ENCODE measurements around the gene C1orf21. TPM values are rescaled to one million over a fixed set of nuclear protein-coding genes. Genes with fewer than 3 reads are reported as not detected.
"Not testable (repeated sequence)": the region's sequence is repeated elsewhere in the genome, so short reads cannot be mapped to it uniquely, and the experiment has no call there.

C1orf21 gene
- total RNA-seq, 2 experiments from 2014 or later: 2.7 to 4.1 TPM

- H3K9me3 Mint-ChIP-seq: no peaks in the 10 kb centered on the region
Measured at GRCh38 chr1:184597650-184598357, 211.0 kb downstream of the C1orf21 start.

GRCh38 chr1:184598403-184599193 is 211.8 kb downstream of the C1orf21 start:
- Mint-ChIP-seq H3K27me3 (no peaks in the 10 kb centered on the region), H3K4me1 (no peaks in the 10 kb centered on the region), H3K27ac (no peak overlapping the region), H3K4me3 (no peak overlapping the region), H3K9me3 (no peaks in the 10 kb centered on the region), H3K36me3 (no peaks in the 10 kb centered on the region)
- no peak for DNase-seq

More at GRCh38 chr1:184597650-184598357, 211.0 kb downstream of the C1orf21 start:
- Mint-ChIP-seq H3K4me1 (no peaks in the 10 kb centered on the region), H3K4me3 (no peak overlapping the region), H3K27ac (no peak overlapping the region), H3K36me3 (no peaks in the 10 kb centered on the region), H3K27me3 (no peaks in the 10 kb centered on the region)
- DNase-seq: no peak

GRCh38 chr1:184604152-184604900 is 217.5 kb downstream of the C1orf21 start:
- Mint-ChIP-seq H3K4me3 (no peak overlapping the region), H3K4me1 (no peaks in the 10 kb centered on the region), H3K9me3 (no peaks in the 10 kb centered on the region), H3K27ac (no peak overlapping the region), H3K27me3 (no peaks in the 10 kb centered on the region), H3K36me3 (no peaks in the 10 kb centered on the region)
- no peak for DNase-seq

- no peak for DNase-seq
- Mint-ChIP-seq H3K4me3 (no peak overlapping the region), H3K36me3 (no peaks in the 10 kb centered on the region), H3K4me1 (no peaks in the 10 kb centered on the region), H3K9me3 (no peaks in the 10 kb centered on the region), H3K27me3 (no peaks in the 10 kb centered on the region), H3K27ac (no peak overlapping the region)
Measured at GRCh38 chr1:184605941-184606340, 219.1 kb downstream of the C1orf21 start.

DNA sequence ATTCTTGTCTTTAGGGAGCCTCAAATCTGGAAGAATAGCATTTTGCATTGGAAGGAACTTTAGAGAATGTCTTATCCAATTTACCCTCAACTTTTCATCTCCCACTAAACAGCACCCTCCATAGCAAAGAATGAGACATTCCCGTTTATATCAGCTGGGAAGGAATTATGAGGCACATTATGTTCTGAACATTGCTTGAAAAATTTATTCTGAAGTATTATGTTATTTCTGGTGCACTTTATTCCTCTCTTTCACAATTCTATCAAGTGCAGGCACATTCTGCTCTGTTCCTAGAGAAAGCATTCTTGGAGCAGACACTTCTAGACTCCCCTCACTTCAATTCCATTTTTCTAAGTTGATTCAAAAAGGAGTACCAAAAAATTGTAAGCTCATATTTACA is 220.0 kb downstream of the C1orf21 start:
- no peaks in the 10 kb centered on the region for H3K36me3 Mint-ChIP-seq
- H3K4me3 Mint-ChIP-seq: no peak overlapping the region
- no peaks in the 10 kb centered on the region for H3K4me1 Mint-ChIP-seq
- no peak for DNase-seq
- no peak overlapping the region for H3K27ac Mint-ChIP-seq
- no peaks in the 10 kb centered on the region for H3K9me3 Mint-ChIP-seq
- H3K27me3 Mint-ChIP-seq: no peaks in the 10 kb centered on the region

GRCh38 chr1:184608581-184608980 is 221.8 kb downstream of the C1orf21 start:
- Mint-ChIP-seq H3K36me3 (no peaks in the 10 kb centered on the region), H3K9me3 (no peaks in the 10 kb centered on the region), H3K4me1 (no peaks in the 10 kb centered on the region), H3K4me3 (no peak overlapping the region), H3K27me3 (no peaks in the 10 kb centered on the region), H3K27ac (no peak overlapping the region)
- no peak for DNase-seq

- Mint-ChIP-seq H3K4me3 (no peak overlapping the region), H3K36me3 (no peaks in the 10 kb centered on the region), H3K9me3 (no peaks in the 10 kb centered on the region), H3K27me3 (no peaks in the 10 kb centered on the region), H3K27ac (no peak overlapping the region), H3K4me1 (no peaks in the 10 kb centered on the region)
- no peak for DNase-seq
Measured at GRCh38 chr1:184608990-184609389, 222.2 kb downstream of the C1orf21 start.

DNA sequence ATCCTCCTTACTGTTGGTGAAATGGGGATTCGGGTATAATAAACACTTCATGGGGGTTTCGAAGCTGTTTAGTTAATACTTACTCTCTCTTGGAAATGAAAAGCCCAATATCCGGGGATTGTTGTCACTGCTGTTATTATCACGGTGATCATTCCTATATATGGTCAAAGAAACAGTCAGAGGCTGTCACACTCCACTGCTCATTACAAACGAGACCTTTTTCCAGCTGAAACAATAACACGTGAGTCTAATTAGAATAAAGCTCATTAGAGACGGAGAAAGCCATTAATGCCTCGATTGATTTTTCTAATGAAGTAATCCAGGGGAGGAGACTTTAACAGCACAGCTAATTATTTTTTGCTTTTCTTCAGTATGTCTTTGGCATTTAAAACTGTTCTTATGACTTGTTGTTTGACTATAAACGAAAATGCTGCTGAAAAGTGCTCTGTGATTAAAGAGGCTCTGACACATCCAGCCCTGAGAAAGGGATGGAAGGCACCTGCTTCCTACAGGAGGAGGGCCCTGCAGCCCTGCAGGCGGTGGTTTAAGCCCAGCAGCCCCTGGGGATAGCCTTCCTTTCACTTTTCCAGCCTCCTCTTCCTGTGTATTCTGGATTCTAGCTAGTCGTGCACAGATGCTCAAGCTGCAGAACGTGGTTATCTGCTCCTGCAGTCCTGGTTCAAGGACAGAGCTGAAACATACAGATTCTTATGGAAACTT is 224.2 kb downstream of the C1orf21 start:
- no peaks in the 10 kb centered on the region for H3K36me3 Mint-ChIP-seq
- H3K9me3 Mint-ChIP-seq: no peaks in the 10 kb centered on the region
- no peaks in the 10 kb centered on the region for H3K27me3 Mint-ChIP-seq
- no peak for DNase-seq
- H3K4me1 Mint-ChIP-seq: no peaks in the 10 kb centered on the region
- no peak overlapping the region for H3K27ac Mint-ChIP-seq
- no peak overlapping the region for H3K4me3 Mint-ChIP-seq

DNA sequence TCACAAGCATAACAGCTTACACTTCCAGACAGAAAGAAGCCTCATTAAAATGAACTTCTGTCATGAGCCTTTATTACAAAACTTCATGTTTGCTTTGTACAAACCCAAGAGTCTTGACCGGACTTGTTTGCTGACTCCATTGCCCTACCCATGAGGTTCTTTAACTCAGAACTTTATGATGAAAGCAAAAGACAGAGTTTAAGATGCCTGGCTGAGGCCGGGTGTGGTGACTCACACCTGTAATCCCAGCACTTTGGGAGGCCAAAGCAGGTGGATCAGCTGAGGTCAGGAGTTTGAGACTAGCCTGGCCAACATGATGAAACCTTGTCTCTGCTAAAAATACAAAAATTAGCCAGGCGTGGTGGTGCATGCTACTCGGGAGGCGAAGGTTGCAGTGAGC is 225.4 kb downstream of the C1orf21 start:
- H3K27ac Mint-ChIP-seq, H3K9me3 Mint-ChIP-seq, H3K4me3 Mint-ChIP-seq, H3K36me3 Mint-ChIP-seq, DNase-seq, H3K4me1 Mint-ChIP-seq, H3K27me3 Mint-ChIP-seq: not testable (repeated sequence)

GRCh38 chr1:184614667-184615066 is 227.8 kb downstream of the C1orf21 start:
- Mint-ChIP-seq H3K9me3 (no peaks in the 10 kb centered on the region), H3K4me1 (no peaks in the 10 kb centered on the region), H3K4me3 (no peak overlapping the region), H3K36me3 (no peaks in the 10 kb centered on the region), H3K27me3 (no peaks in the 10 kb centered on the region), H3K27ac (no peak overlapping the region)
- DNase-seq: no peak

- H3K36me3 Mint-ChIP-seq: no peaks in the 10 kb centered on the region
- H3K27ac Mint-ChIP-seq: no peak overlapping the region
- no peaks in the 10 kb centered on the region for H3K9me3 Mint-ChIP-seq
- no peak overlapping the region for H3K4me3 Mint-ChIP-seq
- no peak for DNase-seq
- no peaks in the 10 kb centered on the region for H3K4me1 Mint-ChIP-seq
- no peaks in the 10 kb centered on the region for H3K27me3 Mint-ChIP-seq
Measured at GRCh38 chr1:184615301-184615700, 228.5 kb downstream of the C1orf21 start.

GRCh38 chr1:184616504-184616903 is 229.7 kb downstream of the C1orf21 start:
- H3K9me3 Mint-ChIP-seq: no peaks in the 10 kb centered on the region
- no peak overlapping the region for H3K27ac Mint-ChIP-seq
- H3K27me3 Mint-ChIP-seq: no peaks in the 10 kb centered on the region
- H3K36me3 Mint-ChIP-seq: no peaks in the 10 kb centered on the region
- H3K4me1 Mint-ChIP-seq: no peaks in the 10 kb centered on the region
- DNase-seq: no peak
- H3K4me3 Mint-ChIP-seq: no peak overlapping the region

DNA sequence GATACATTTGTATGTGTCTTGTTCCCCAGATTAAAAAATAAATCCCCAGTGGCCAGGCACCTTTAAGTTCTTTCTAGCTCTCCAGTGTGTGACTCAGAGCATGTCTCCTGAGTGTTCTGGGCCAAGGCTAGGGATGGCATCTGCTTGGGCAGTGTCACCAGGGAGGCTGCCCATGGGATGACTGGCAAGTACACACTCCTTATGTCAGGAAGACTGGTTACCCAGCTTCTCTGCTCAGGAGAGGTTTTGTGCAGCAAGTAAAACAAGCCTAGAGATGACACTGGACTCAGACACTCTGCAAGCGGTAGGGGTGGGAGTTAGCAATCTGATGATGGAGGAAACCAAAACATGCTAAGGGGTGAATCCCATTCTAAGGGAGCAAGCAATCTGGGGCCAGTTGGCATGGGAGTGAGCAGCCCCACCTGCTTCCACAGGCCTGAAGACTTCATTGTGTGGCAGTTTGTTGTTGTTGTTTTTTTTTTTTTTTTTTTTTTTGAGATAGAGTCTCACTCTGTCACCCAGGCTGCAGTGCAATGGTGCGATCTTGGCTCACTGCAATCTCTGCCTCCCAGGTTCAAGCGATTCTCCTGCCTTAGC is 230.7 kb downstream of the C1orf21 start:
- Mint-ChIP-seq H3K9me3 (no peaks in the 10 kb centered on the region), H3K4me1 (no peaks in the 10 kb centered on the region), H3K4me3 (no peak overlapping the region), H3K27me3 (no peaks in the 10 kb centered on the region), H3K36me3 (no peaks in the 10 kb centered on the region), H3K27ac (no peak overlapping the region)
- DNase-seq: no peak

DNA sequence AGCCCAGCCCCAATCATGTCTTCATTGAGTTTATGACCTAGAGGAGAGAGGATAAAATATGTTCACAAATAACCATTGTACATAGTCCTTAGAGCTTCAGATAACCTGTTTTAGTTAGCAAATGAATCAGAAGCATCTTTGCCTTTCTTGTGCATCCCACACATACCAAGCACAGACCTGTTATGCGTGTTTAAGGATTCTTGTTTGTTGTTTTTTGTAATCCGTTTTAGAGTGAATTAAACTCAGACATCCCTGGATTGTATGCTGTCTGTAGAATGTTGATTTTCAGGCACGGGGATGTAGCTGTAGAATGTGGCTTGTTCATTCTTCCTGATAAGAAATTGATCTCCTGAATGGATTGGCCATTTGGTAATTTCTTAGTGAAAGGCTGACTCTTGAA is 232.0 kb downstream of the C1orf21 start:
- no peak overlapping the region for H3K27ac Mint-ChIP-seq
- no peaks in the 10 kb centered on the region for H3K4me1 Mint-ChIP-seq
- no peaks in the 10 kb centered on the region for H3K36me3 Mint-ChIP-seq
- no peak for DNase-seq
- no peaks in the 10 kb centered on the region for H3K9me3 Mint-ChIP-seq
- no peaks in the 10 kb centered on the region for H3K27me3 Mint-ChIP-seq
- H3K4me3 Mint-ChIP-seq: no peak overlapping the region

Measured in activated naive CD8-positive, alpha-beta T cell treated with anti-CD3 and anti-CD28 coated beads for 36 hours (primary cell).